ENCODE measurements around the gene SNX13.

SNX13 gene

DNA sequence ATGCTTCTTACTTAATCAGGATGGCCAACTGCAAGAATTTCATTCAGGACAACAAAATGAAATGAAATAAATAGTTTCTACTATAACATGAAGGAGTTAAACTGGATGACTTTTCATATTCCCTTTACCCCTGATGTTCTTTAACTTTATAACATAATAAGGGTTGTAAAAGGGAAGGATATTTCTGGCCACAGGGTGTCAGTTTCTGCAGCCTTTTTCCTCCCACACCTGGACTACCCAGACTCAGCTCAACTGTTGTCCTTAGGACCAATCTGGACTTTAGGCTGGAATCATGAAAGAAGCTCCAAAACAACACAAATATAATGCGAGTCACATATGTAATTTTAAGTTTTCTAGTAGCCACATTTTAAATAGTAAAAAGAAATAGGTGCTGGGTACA is 44.0 kb upstream of the SNX13 start:
- DNase-seq (ENCODE audit: low read depth) = no peak
- no peak overlapping the region for H3K4me3 ChIP-seq (ENCODE audit: low read depth, low read length)
- TF ChIP-seq CTCF (IDR thresholded peaks at IDR 0.05; ENCODE audit: low read depth, low read length, missing control alignments) = no peak

GRCh38 chr7:17983221-17984062 is 43.1 kb upstream of the SNX13 start:
- DNase-seq (ENCODE audit: low read depth) = no peak
- H3K4me3 ChIP-seq (ENCODE audit: low read depth, low read length) = no peak overlapping the region
- TF ChIP-seq CTCF (IDR thresholded peaks at IDR 0.05; ENCODE audit: low read depth, low read length, missing control alignments) = no peak

GRCh38 chr7:17976952-17977351 is 36.7 kb upstream of the SNX13 start:
- no peak for TF ChIP-seq CTCF (IDR thresholded peaks at IDR 0.05; ENCODE audit: low read depth, low read length, missing control alignments)
- no peak for DNase-seq (ENCODE audit: low read depth)
- H3K4me3 ChIP-seq (ENCODE audit: low read depth, low read length) = no peak overlapping the region

DNA sequence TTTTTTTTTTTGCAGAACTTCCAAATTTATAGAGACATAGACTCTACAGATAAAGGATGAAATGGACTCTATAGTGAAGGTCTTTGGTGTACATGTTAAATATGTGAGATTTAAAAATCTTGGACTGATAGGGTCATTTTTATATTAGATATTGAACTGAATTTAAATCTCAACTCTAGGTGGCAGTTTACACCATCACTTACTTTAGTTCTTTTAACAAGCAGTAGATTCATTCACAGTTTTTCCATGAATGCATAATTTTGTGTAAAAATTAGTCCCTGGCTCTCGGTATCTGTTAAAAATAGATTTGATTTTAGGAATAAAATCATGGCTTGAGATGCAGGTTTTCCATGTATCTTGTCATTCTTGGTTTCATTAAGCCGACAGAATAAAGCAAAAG is 31.1 kb upstream of the SNX13 start:
- DNase-seq (ENCODE audit: low read depth) = no peak
- no peak overlapping the region for H3K4me3 ChIP-seq (ENCODE audit: low read depth, low read length)

DNA sequence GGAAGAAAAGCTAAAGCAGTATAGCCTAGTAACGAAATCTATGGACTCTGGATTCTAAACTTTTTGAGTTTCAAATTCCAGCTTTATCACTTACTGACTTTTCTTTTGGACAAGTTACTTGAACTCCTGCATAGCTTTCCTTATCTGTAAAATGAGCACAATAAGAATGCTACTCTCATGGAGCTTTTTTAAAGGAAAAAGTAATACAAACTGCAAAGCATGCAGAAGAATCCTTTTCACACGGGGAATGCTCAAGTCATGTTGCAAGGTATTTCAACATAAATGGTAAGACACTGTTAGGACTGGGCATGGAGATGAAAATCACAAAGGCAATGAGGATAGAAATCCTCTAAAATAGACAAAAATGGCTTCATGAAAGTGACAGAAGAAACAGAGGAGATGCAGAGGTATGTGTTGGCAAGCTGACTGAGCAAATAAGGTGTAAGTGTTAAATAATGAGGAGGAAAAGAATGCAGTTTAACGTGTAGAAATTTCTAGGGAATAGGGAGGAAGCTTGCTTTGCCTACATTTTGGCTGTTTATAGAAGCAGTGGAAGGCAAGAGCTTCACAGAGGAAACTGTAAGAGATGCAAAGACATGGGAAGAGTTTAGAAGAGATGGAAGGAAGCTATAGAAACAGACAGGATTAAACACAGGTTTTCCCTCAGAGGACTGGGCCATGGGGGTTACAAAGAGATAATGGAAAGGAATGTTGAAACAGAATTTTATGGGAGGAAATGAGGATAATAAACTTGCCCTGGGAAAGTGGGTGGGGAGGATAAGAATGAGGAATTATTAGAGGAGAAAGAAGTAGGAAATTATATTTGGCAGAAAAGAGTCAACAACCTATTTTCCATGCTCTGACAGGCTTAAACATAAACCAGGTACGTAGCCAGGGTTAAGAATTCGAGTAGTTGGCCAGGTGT is 28.8 kb upstream of the SNX13 start:
- no peak overlapping the region for H3K4me3 ChIP-seq (ENCODE audit: low read depth, low read length)
- TF ChIP-seq CTCF (IDR thresholded peaks at IDR 0.05; ENCODE audit: low read depth, low read length, missing control alignments) = no peak
- DNase-seq (ENCODE audit: low read depth) = no peak

More for the DNA sequence above, 31.1 kb upstream of the SNX13 start:
- no peak for TF ChIP-seq CTCF (IDR thresholded peaks at IDR 0.05; ENCODE audit: low read depth, low read length, missing control alignments)

- no peak overlapping the region for H3K4me3 ChIP-seq (ENCODE audit: low read depth, low read length)
- DNase-seq (ENCODE audit: low read depth) = no peak
- no peak for TF ChIP-seq CTCF (IDR thresholded peaks at IDR 0.05; ENCODE audit: low read depth, low read length, missing control alignments)
Measured at GRCh38 chr7:17966706-17967105, 26.4 kb upstream of the SNX13 start.

All from GM12864 (cell line).